Gastroesophageal sphincter (tissue), 3 donors: ENCODE results near the gene RSRC2.

ENCODE experiments used
- EP300 ChIP-seq: sonication (generic); formaldehyde crosslinking; IDR thresholded peaks from one replicate; pipeline ENCODE4 v1.6.1; 2017; ENCODE audit warnings: antibody characterized with exemption, mild to moderate bottlenecking
- POLR2A ChIP-seq, 2 donors: fragments of 450-650 bp; IDR thresholded peaks; one replicate each; pipeline ENCODE4 v1.6.1; 2017; ENCODE audit warnings: antibody characterized with exemption in 2 of 2, mild to moderate bottlenecking in 2 of 2, moderate library complexity in 1 of 2
- POLR2AphosphoS5 ChIP-seq: sonication (generic); formaldehyde crosslinking; IDR thresholded peaks from one replicate; pipeline ENCODE4 v1.6.1; 2017; ENCODE audit warnings: antibody characterized with exemption
- TF ChIP-seq, protein P1 (sequence below), 4 experiments: fragments of 200-600 bp in 2 of 4; fragments of 450-650 bp in 2 of 4; sonication (generic) in 1 of 4; IDR thresholded peaks; one replicate each; pipeline ENCODE4 v1.5.1; 2017 to 2019; ENCODE audit warnings: antibody characterized with exemption in 4 of 4, mild to moderate bottlenecking in 2 of 4, moderate library complexity in 2 of 4

DNA sequence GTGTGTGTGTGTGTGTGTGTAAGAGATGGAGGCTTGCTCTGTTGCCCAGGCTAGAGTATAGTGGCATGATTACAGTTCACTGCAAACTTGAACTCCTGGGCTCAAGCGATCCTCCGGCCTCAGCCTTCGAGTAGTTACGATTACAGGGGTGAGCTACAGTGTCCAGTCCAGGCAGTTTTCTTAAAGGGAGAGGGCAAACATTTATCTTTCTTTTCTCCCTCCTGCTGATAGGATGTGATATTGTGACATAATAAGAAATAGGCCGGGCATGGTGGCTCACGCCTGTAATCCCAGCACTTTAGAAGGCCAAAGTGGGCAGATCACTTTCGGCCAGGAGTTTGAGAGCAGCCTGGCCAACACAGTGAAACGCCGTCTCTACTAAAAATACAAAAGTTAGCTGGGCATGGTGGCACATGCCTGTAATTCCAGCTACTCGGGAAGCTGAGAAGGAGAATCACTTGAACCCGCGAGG is 72.5 kb downstream of the RSRC2 start:
- TF ChIP-seq, protein P1, sequence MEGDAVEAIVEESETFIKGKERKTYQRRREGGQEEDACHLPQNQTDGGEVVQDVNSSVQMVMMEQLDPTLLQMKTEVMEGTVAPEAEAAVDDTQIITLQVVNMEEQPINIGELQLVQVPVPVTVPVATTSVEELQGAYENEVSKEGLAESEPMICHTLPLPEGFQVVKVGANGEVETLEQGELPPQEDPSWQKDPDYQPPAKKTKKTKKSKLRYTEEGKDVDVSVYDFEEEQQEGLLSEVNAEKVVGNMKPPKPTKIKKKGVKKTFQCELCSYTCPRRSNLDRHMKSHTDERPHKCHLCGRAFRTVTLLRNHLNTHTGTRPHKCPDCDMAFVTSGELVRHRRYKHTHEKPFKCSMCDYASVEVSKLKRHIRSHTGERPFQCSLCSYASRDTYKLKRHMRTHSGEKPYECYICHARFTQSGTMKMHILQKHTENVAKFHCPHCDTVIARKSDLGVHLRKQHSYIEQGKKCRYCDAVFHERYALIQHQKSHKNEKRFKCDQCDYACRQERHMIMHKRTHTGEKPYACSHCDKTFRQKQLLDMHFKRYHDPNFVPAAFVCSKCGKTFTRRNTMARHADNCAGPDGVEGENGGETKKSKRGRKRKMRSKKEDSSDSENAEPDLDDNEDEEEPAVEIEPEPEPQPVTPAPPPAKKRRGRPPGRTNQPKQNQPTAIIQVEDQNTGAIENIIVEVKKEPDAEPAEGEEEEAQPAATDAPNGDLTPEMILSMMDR (IDR thresholded peaks at IDR 0.05) = no peak
- TF ChIP-seq POLR2A (IDR thresholded peaks at IDR 0.05) (no peak), POLR2AphosphoS5 (no peak), EP300 (no peak)
